HepG2 (cell line): Measurements from ENCODE around the gene HAT1. TPM values are rescaled to one million over a fixed set of nuclear protein-coding genes. Genes with fewer than 3 reads are reported as not detected.
A peak's percentile ranks its signal among the peaks of the same experiment; 100 is the strongest.

ENCODE experiments used
- FLYWCH1 ChIP-seq: sonication (generic); formaldehyde crosslinking; IDR thresholded peaks from 2 replicates; pipeline ENCODE4 v1.8.1; 2023; ENCODE audit warnings: mild to moderate bottlenecking, missing genetic modification reagents
- HCFC1 ChIP-seq: fragments of 150-350 bp; IDR thresholded peaks from 2 replicates; pipeline ENCODE4 v1.6.1; 2014; ENCODE audit warnings: low read depth, low read length
- HNF1A ChIP-seq, 2 experiments: sonication (generic) in 1 of 2; formaldehyde crosslinking in 1 of 2; IDR thresholded peaks; 2 replicates each; pipeline versions ENCODE4 v1.4.0 to v1.6.1; 2016 to 2020; ENCODE audit warnings: borderline replicate concordance in 1 of 2, low read depth in 1 of 2, mild to moderate bottlenecking in 1 of 2, missing genetic modification reagents in 1 of 2
- NFE2L2 ChIP-seq: fragments of 150-350 bp; IDR thresholded peaks from 2 replicates; pipeline ENCODE4 v1.6.1; 2014; ENCODE audit warnings: low read length
- RAD21 ChIP-seq: fragments of 450-650 bp; formaldehyde crosslinking; IDR thresholded peaks from 2 replicates; pipeline ENCODE4 v1.5.0; 2020; ENCODE audit warnings: mild to moderate bottlenecking
- ZNF609 ChIP-seq: sonication (generic); formaldehyde crosslinking; IDR thresholded peaks from 2 replicates; pipeline ENCODE4 v1.4.0; 2020; ENCODE audit warnings: mild to moderate bottlenecking, missing genetic modification reagents, borderline replicate concordance
- ZNF691 ChIP-seq: sonication (generic); formaldehyde crosslinking; IDR thresholded peaks from 2 replicates; pipeline ENCODE4 v1.4.0; 2020; ENCODE audit warnings: missing genetic modification reagents, low read depth, mild to moderate bottlenecking, borderline replicate concordance
- polyA plus RNA-seq, 8 experiments: library from polyadenylated mRNA; depleted of rRNA in 3 of 8; stranded (reverse) in 7 of 8; unstranded in 1 of 8; fragments of >200 nt; fragmentation: Illumina TruSeq in 4 of 8; extraction: Trizol in 4 of 8; gene quantifications; 2 replicates each; pipeline versions ENCODE4 v1.2.1 to v1.2.3, GENCODE V29; 2011 to 2016; ENCODE audit warnings: low read depth in 4 of 8, missing spikeins in 1 of 8, mixed read lengths in 1 of 8; ENCODE audit not compliant: insufficient read depth in 1 of 8
- total RNA-seq, 5 experiments: library from RNA; depleted of rRNA; stranded (reverse); fragments of >200 nt; fragmentation: Illumina TruSeq; extraction: Trizol; gene quantifications; 2 replicates each; pipeline ENCODE4 v1.2.3, GENCODE V29; 2016; ENCODE audit warnings: low read depth in 1 of 5
- TF ChIP-seq, protein P1 (sequence below): sonication (generic); formaldehyde crosslinking; IDR thresholded peaks from 2 replicates; pipeline ENCODE4 v1.4.0; 2020; ENCODE audit warnings: missing genetic modification reagents

The HAT1 gene
- total and polyA plus RNA-seq, 2 of the 13 experiments (the other 11 are each of a cell fraction or from before 2014, with no cell fraction given): 45.4 to 119 TPM

DNA sequence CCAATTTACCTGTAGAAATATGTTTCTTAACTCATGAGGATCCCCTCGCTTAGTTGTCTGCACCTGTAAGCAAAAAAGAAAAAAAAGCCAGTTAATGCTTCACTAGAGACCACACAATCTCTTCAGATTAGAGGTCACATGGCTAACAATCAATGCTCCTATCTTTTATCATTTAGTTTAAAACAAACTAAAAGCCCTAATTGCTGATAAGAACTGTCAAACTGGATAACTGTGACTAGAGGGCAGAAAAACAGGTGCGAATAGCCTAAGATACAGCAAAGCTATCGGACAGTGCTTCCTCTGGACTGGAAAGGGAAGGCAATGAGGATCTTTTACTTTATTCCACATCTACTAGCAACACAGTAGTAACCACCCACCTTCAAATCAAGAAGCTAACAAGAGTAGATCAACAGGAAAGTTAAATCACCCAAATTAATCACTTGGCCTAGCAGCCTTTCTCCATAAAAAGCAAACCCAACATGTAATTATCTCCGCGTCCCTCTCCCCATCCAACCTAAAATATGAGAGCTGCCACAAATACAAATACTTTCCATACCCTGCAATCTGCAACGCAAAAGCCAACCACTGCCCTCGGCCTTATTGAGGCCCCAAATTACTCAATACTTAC lies 29.0 kb upstream of the HAT1 start (continued):
- TF ChIP-seq NFE2L2 (no peak), HCFC1 (no peak), RAD21 (CRISPR knock-in tag) (no peak), HNF1A (IDR thresholded peaks at IDR 0.05; ENCODE audit: low read depth) (peak; percentile 59; the same call in 1 of the 2 replicates), HNF1A (CRISPR knock-in tag; IDR thresholded peaks at IDR 0.05; ENCODE audit: borderline replicate concordance) (no peak), FLYWCH1 (no peak), ZNF609 (CRISPR knock-in tag) (peak; percentile 74; the same call in 1 of the 2 replicates), ZNF691 (CRISPR knock-in tag) (no peak)
- TF ChIP-seq, protein P1, sequence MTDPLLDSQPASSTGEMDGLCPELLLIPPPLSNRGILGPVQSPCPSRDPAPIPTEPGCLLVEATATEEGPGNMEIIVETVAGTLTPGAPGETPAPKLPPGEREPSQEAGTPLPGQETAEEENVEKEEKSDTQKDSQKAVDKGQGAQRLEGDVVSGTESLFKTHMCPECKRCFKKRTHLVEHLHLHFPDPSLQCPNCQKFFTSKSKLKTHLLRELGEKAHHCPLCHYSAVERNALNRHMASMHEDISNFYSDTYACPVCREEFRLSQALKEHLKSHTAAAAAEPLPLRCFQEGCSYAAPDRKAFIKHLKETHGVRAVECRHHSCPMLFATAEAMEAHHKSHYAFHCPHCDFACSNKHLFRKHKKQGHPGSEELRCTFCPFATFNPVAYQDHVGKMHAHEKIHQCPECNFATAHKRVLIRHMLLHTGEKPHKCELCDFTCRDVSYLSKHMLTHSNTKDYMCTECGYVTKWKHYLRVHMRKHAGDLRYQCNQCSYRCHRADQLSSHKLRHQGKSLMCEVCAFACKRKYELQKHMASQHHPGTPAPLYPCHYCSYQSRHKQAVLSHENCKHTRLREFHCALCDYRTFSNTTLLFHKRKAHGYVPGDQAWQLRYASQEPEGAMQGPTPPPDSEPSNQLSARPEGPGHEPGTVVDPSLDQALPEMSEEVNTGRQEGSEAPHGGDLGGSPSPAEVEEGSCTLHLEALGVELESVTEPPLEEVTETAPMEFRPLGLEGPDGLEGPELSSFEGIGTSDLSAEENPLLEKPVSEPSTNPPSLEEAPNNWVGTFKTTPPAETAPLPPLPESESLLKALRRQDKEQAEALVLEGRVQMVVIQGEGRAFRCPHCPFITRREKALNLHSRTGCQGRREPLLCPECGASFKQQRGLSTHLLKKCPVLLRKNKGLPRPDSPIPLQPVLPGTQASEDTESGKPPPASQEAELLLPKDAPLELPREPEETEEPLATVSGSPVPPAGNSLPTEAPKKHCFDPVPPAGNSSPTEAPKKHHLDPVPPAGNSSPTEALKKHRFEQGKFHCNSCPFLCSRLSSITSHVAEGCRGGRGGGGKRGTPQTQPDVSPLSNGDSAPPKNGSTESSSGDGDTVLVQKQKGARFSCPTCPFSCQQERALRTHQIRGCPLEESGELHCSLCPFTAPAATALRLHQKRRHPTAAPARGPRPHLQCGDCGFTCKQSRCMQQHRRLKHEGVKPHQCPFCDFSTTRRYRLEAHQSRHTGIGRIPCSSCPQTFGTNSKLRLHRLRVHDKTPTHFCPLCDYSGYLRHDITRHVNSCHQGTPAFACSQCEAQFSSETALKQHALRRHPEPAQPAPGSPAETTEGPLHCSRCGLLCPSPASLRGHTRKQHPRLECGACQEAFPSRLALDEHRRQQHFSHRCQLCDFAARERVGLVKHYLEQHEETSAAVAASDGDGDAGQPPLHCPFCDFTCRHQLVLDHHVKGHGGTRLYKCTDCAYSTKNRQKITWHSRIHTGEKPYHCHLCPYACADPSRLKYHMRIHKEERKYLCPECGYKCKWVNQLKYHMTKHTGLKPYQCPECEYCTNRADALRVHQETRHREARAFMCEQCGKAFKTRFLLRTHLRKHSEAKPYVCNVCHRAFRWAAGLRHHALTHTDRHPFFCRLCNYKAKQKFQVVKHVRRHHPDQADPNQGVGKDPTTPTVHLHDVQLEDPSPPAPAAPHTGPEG (CRISPR knock-in tag): no peak
